ENCODE data around the gene TUBGCP6.

- TF ChIP-seq POLR2A (IDR thresholded peaks at IDR 0.05) (no peak), CTCF (IDR thresholded peaks at IDR 0.05) (no peak)
These were observed 17.1 kb downstream of the TUBGCP6 start for GRCh38 chr22:50227579-50228215.

All from prostate gland (tissue), 2 donors.